Suprapubic skin (tissue), 3 donors: ENCODE results near the gene DYNC2H1.

Experiments used
- EP300 ChIP-seq: sonication (generic); formaldehyde crosslinking; IDR thresholded peaks from one replicate; pipeline ENCODE4 v1.6.1; 2017; ENCODE audit warnings: antibody characterized with exemption
- POLR2A ChIP-seq, 2 donors: fragments of 450-650 bp; IDR thresholded peaks; one replicate each; pipeline ENCODE4 v1.6.1; 2017; ENCODE audit warnings: antibody characterized with exemption in 2 of 2, mild to moderate bottlenecking in 2 of 2, moderate library complexity in 2 of 2
- TF ChIP-seq, protein P1 (sequence below), 2 donors: fragments of 200-600 bp in 1 of 2; fragments of 450-650 bp in 1 of 2; sonication (generic) in 1 of 2; IDR thresholded peaks; one replicate each; pipeline ENCODE4 v1.5.1; 2016 to 2019; ENCODE audit warnings: antibody characterized with exemption in 2 of 2, mild to moderate bottlenecking in 1 of 2, moderate library complexity in 1 of 2

- TF ChIP-seq EP300: no peak
- TF ChIP-seq, protein P1, sequence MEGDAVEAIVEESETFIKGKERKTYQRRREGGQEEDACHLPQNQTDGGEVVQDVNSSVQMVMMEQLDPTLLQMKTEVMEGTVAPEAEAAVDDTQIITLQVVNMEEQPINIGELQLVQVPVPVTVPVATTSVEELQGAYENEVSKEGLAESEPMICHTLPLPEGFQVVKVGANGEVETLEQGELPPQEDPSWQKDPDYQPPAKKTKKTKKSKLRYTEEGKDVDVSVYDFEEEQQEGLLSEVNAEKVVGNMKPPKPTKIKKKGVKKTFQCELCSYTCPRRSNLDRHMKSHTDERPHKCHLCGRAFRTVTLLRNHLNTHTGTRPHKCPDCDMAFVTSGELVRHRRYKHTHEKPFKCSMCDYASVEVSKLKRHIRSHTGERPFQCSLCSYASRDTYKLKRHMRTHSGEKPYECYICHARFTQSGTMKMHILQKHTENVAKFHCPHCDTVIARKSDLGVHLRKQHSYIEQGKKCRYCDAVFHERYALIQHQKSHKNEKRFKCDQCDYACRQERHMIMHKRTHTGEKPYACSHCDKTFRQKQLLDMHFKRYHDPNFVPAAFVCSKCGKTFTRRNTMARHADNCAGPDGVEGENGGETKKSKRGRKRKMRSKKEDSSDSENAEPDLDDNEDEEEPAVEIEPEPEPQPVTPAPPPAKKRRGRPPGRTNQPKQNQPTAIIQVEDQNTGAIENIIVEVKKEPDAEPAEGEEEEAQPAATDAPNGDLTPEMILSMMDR (IDR thresholded peaks at IDR 0.05): no peak
- TF ChIP-seq POLR2A (IDR thresholded peaks at IDR 0.05): no peak
Measured at GRCh38 chr11:103125462-103125861, 16.2 kb downstream of the DYNC2H1 start.
